GM12878 (cell line): ENCODE measurements around the gene GRIK4. TPM values are rescaled to one million over a fixed set of nuclear protein-coding genes. Genes with fewer than 3 reads are reported as not detected.

Source experiments
- ATAC-seq: fragments of 200-7000 bp; cut with Tn5 transposase; 3 replicates; pipeline ENCODE4 v1.9.1; 2020; ENCODE audit warnings: mild to moderate bottlenecking, moderate library complexity
- BruUV-seq: library from RNA; stranded (reverse); fragments of 400-500 nt; replicated peaks from 2 replicates; lab custom pipeline; 2021; lab: Mats Ljungman, UMichigan
- CTCF ChIA-PET: fragments of 300-600 bp; sonication (Branson Sonifier 250); formaldehyde crosslinking; extraction: SDS; loops from one replicate; lab custom pipeline; 2021; ENCODE audit warnings: inconsistent platforms; lab: Yijun Ruan, JAX
- POLR2A ChIA-PET: fragments of 350-600 bp; formaldehyde crosslinking; extraction: SDS; loops from one replicate; lab custom pipeline; 2021; ENCODE audit warnings: inconsistent platforms; lab: Charles Lee
- RAD21 ChIA-PET: fragments of 300-600 bp; sonication (Branson Sonifier 250); formaldehyde crosslinking; loops from one replicate; lab custom pipeline; 2023; ENCODE audit warnings: antibody characterized with exemption; ENCODE audit not compliant: unreplicated experiment; lab: Charles Lee
- SMC1A ChIA-PET: fragments of 300-600 bp; sonication (Branson Sonifier 250); formaldehyde crosslinking; loops from one replicate; lab custom pipeline; 2023; ENCODE audit not compliant: unreplicated experiment, uncharacterized antibody; lab: Charles Lee
- DNase-seq: peaks from one replicate; pipeline ENCODE4 v3.0.0-alpha.2; 2011; ENCODE audit warnings: low read depth, low spot score
- FAIRE-seq: peaks from 3 replicates; lab custom pipeline; 2011; peaks lifted over from hg19 to GRCh38; lab: Jason Lieb, UNC
- H2AFZ ChIP-seq: 2 replicates; pipeline ENCODE4 v1.6.0; 2011; ENCODE audit warnings: low read depth, low read length, control low read depth; ENCODE audit not compliant: control insufficient read depth
- H3K27ac ChIP-seq: 2 replicates; pipeline ENCODE4 v1.5.1; 2011; ENCODE audit warnings: control low read depth; ENCODE audit not compliant: control insufficient read depth, insufficient read depth
- H3K27me3 ChIP-seq, 2 experiments: replicated peaks in 1 of 2; 2 replicates each; pipeline versions ENCODE4 v1.6.0 to v1.6.1; 2011; ENCODE audit warnings: low read length in 1 of 2; ENCODE audit not compliant: control insufficient read depth in 2 of 2, insufficient read depth in 2 of 2
- H3K36me3 ChIP-seq, 2 experiments: 2 replicates each; pipeline ENCODE4 v1.5.1; 2011; ENCODE audit warnings: low read length in 1 of 2; ENCODE audit not compliant: control insufficient read depth in 2 of 2, insufficient read depth in 2 of 2
- H3K4me1 ChIP-seq: 2 replicates; pipeline ENCODE4 v1.6.1; 2011; ENCODE audit warnings: mild to moderate bottlenecking, low read length, moderate library complexity, mixed read lengths; ENCODE audit not compliant: control insufficient read depth, insufficient read depth
- H3K4me2 ChIP-seq: 2 replicates; pipeline ENCODE4 v1.6.0; 2011; ENCODE audit warnings: control low read depth; ENCODE audit not compliant: control insufficient read depth, insufficient read depth
- H3K4me3 ChIP-seq: fragments of 200-600 bp; sonication (generic); 2 replicates; pipeline ENCODE4 v1.5.1; 2016
- H3K79me2 ChIP-seq: 2 replicates; pipeline ENCODE4 v1.6.0; 2011; ENCODE audit warnings: low read length; ENCODE audit not compliant: control insufficient read depth, insufficient read depth
- H3K9ac ChIP-seq: 2 replicates; pipeline ENCODE4 v1.8.0; 2011; ENCODE audit warnings: low read length, control low read depth, mixed read lengths; ENCODE audit not compliant: control insufficient read depth, insufficient read depth
- H3K9me3 ChIP-seq: replicated peaks from 3 replicates; pipeline ENCODE4 v1.5.1; 2011; ENCODE audit warnings: mild to moderate bottlenecking, low read length; ENCODE audit not compliant: control insufficient read depth, insufficient read depth
- H4K20me1 ChIP-seq: 2 replicates; pipeline ENCODE4 v1.6.0; 2011; ENCODE audit not compliant: control insufficient read depth, insufficient read depth
- LARP7 ChIP-seq: fragments of 450-650 bp; IDR thresholded peaks from 2 replicates; pipeline ENCODE4 v1.6.1; 2017; ENCODE audit warnings: mild to moderate bottlenecking
- NFIC ChIP-seq: IDR thresholded peaks from 2 replicates; pipeline ENCODE4 v1.6.1; 2012; ENCODE audit warnings: low read depth, mild to moderate bottlenecking, inconsistent platforms, low read length, moderate library complexity
- SIN3A ChIP-seq: IDR thresholded peaks from 2 replicates; pipeline ENCODE4 v1.6.1; 2012; ENCODE audit warnings: low read depth, low read length, improper control_type of control experiment
- WGBS: methylation state at CpG from one replicate; pipeline ENCODE4 v1.1.6; 2016; ENCODE audit warnings: low lambda C conversion rate; ENCODE audit not compliant: insufficient replicate concordance, insufficient coverage; ENCODE audit errors: missing lambda C conversion rate; 5-methylcytosine and 5-hydroxymethylcytosine counted together
- in situ Hi-C: fragments of 300-500 bp; cut with MboI; formaldehyde crosslinking; loops from 9 replicates; pipeline ENCODE4 v1.14.3; 2018; ENCODE audit warnings: mixed read lengths
- intact Hi-C: fragments of 100-400 bp; cut with micrococcal nuclease; formaldehyde crosslinking; loops from one replicate; pipeline ENCODE4 v1.14.2; 2022; ENCODE audit not compliant: unreplicated experiment
- polyA plus RNA-seq, 11 experiments: library from polyadenylated mRNA; depleted of rRNA in 4 of 11; unstranded in 6 of 11; stranded (reverse) in 5 of 11; fragments of >200 nt; fragmentation: Nextera tagmentation in 4 of 11; fragmentation: Illumina TruSeq in 1 of 11; extraction: Ambion mirVana in 4 of 11; extraction: Trizol in 1 of 11; gene quantifications; 1 replicate in 1 of 11; 2 replicates in 10 of 11; pipeline versions ENCODE4 v1.2.1 to v1.2.3, GENCODE V29; 2011 to 2016; ENCODE audit warnings: inconsistent platforms in 2 of 11, missing spikeins in 2 of 11, low read depth in 1 of 11
- total RNA-seq, 4 experiments: library from RNA; depleted of rRNA in 3 of 4; stranded (reverse); fragments of >200 nt in 3 of 4; fragmentation: Illumina TruSeq in 1 of 4; extraction: Trizol in 1 of 4; gene quantifications; 2 replicates each; pipeline versions ENCODE4 v1.2.1 to v1.2.3, GENCODE V29; 2013 to 2021
- TF ChIP-seq, protein P1 (sequence below): fragments of 450-650 bp; formaldehyde crosslinking; IDR thresholded peaks from 2 replicates; pipeline ENCODE4 v1.4.0; 2020; ENCODE audit warnings: mild to moderate bottlenecking, moderate library complexity

The GRIK4 gene
- total and polyA plus RNA-seq, 10 of the 15 experiments (the other 5 are each of a cell fraction or from before 2014, with no cell fraction given): 0.33 to 3.6 (median 0.72) TPM

DNA sequence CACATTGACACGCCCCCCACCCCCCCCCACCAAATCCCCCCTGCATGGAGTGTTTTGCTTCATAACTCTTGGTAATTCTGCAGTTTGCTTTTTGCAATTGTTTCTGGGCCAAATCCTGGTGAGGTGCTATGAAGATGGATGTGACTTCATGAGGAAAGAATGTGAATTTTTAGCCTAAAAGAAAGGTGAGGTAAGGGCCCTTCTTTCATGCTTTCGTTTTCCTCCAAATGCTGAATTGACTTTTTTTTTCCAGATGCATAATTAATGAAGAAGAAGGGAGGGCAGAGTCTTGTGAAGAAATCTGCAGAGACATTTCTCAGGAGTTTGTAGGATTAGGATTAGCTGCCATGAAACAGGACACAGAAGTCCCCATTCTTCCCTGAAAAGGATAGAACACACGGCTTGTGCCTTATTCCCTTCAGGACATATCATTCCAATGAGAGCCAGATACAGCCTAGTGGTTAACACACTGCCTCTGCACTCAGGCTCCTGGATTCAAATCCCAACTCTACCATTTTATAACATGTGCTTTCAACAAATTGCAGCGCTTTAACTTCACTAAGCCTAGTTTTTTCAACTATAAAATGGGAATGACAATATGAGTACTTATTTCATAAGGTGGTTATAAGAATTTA is 492.8 kb downstream of the GRIK4 start:
- no peak for TF ChIP-seq LARP7
- no peak for TF ChIP-seq SIN3A
- no peak for TF ChIP-seq NFIC
- TF ChIP-seq, protein P1, sequence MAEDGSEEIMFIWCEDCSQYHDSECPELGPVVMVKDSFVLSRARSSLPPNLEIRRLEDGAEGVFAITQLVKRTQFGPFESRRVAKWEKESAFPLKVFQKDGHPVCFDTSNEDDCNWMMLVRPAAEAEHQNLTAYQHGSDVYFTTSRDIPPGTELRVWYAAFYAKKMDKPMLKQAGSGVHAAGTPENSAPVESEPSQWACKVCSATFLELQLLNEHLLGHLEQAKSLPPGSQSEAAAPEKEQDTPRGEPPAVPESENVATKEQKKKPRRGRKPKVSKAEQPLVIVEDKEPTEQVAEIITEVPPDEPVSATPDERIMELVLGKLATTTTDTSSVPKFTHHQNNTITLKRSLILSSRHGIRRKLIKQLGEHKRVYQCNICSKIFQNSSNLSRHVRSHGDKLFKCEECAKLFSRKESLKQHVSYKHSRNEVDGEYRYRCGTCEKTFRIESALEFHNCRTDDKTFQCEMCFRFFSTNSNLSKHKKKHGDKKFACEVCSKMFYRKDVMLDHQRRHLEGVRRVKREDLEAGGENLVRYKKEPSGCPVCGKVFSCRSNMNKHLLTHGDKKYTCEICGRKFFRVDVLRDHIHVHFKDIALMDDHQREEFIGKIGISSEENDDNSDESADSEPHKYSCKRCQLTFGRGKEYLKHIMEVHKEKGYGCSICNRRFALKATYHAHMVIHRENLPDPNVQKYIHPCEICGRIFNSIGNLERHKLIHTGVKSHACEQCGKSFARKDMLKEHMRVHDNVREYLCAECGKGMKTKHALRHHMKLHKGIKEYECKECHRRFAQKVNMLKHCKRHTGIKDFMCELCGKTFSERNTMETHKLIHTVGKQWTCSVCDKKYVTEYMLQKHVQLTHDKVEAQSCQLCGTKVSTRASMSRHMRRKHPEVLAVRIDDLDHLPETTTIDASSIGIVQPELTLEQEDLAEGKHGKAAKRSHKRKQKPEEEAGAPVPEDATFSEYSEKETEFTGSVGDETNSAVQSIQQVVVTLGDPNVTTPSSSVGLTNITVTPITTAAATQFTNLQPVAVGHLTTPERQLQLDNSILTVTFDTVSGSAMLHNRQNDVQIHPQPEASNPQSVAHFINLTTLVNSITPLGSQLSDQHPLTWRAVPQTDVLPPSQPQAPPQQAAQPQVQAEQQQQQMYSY (CRISPR knock-in tag): no peak
- Histone ChIP-seq H3K4me3 (no peak overlapping the region), H3K9me3 (peaks cover 4% of the 10 kb centered on the region; the same call in 1 of the 3 replicates), H3K79me2 (no peaks in the 10 kb centered on the region), H3K36me3 (no peaks in the 10 kb centered on the region), H3K27ac (no peak overlapping the region), H2AFZ (no peak overlapping the region), H4K20me1 (no peaks in the 10 kb centered on the region), H3K9ac (no peak overlapping the region), H3K4me1 (no peaks in the 10 kb centered on the region), H3K27me3 (peaks cover 0 to 8% of the 10 kb centered on the region in 2 experiments; a peak in 1 of 4 replicates), H3K4me2 (no peak overlapping the region)
- CTCF ChIA-PET: interaction anchor here (0.7 kb wide), 1 partner anchor 191 kb away, joined by 3 read pairs; no protein-coding TSS in a partner anchor
- no peak for FAIRE-seq
- POLR2A ChIA-PET: no interaction called here
- RAD21 ChIA-PET: no interaction called here
- BruUV-seq: no TSS peak
- no peak for ATAC-seq
- intact Hi-C loops: no loop called here
- no peak for DNase-seq
- in situ Hi-C loops: no loop called here
- 25% methylated on average over 4 of the region's 4 CpGs for WGBS
- SMC1A ChIA-PET: no interaction called here
